GM12865 (cell line): ENCODE data around the gene ZSCAN18.

Source experiments
- DNase-seq: peaks from one replicate; pipeline ENCODE4 v3.0.0; 2010; ENCODE audit warnings: low read depth
- H3K4me3 ChIP-seq: 2 replicates; pipeline ENCODE4 v1.5.1; 2011; ENCODE audit warnings: mild to moderate bottlenecking, low read depth, low read length, control low read depth
- CTCF ChIP-seq: IDR thresholded peaks from 2 replicates; pipeline ENCODE4 v1.5.1; 2011; ENCODE audit warnings: low read length, control low read depth, low read depth, inconsistent platforms; ENCODE audit not compliant: insufficient read depth; ENCODE audit errors: missing control alignments

ZSCAN18 gene

GRCh38 chr19:58086825-58087710, 11.0 kb downstream of the ZSCAN18 start:
- no peak for DNase-seq
- no peak for TF ChIP-seq CTCF
- H3K4me3 ChIP-seq = no peak overlapping the region

DNA sequence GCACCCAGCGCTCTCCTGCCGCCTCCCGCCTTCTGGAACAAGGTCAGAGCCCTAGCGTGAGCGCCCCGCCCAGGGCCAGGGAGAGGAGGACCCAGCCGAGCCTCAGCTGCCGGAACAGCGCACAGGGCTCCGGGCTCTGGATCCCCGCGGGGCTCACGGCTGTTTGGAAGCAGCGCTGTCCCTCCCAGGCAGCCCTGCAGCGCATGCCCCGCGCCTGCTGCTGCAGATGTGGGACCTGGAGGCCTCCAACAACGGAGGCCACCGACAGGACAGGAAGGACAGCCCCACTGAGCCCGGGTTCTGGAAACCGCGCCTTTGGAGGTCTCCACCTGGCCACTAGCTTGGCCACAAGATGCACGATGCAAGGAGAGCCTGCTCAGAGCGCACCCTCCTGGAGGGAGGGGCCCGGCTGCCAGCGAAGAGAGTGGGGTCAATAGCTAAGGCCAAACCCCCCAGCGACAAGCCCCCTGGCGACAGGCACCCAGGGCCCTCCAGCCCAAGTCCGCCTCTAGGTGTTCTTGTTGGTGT, 12.6 kb downstream of the ZSCAN18 start:
- no peak for TF ChIP-seq CTCF
- H3K4me3 ChIP-seq = no peak overlapping the region
- no peak for DNase-seq

GRCh38 chr19:58084596-58085347, 13.3 kb downstream of the ZSCAN18 start:
- no peak overlapping the region for H3K4me3 ChIP-seq
- TF ChIP-seq CTCF = no peak
- DNase-seq = no peak

GRCh38 chr19:58083021-58083420, 15.0 kb downstream of the ZSCAN18 start:
- no peak for TF ChIP-seq CTCF
- DNase-seq = no peak
- no peak overlapping the region for H3K4me3 ChIP-seq

DNA sequence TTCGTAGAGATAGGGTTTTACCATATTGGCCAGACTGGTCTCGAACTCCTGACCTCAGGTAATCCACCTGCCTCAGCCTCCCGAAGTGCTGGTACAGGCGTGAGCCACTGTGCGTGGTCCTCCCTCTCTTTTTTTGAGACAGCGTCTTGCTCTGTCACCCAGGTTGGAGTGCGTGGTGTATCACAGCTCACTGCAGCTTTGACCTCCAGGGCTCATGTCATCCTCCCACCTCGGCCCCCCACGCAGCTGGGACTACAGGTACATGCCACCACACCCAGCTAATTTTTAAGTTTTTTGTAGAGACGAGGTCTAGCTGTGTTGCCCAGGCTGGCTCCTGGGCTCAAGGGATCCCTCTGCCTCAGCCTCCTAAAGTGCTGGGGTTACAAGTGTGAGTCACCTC, 18.2 kb downstream of the ZSCAN18 start:
- no peak for DNase-seq
- TF ChIP-seq CTCF = no peak
- no peak overlapping the region for H3K4me3 ChIP-seq

DNA sequence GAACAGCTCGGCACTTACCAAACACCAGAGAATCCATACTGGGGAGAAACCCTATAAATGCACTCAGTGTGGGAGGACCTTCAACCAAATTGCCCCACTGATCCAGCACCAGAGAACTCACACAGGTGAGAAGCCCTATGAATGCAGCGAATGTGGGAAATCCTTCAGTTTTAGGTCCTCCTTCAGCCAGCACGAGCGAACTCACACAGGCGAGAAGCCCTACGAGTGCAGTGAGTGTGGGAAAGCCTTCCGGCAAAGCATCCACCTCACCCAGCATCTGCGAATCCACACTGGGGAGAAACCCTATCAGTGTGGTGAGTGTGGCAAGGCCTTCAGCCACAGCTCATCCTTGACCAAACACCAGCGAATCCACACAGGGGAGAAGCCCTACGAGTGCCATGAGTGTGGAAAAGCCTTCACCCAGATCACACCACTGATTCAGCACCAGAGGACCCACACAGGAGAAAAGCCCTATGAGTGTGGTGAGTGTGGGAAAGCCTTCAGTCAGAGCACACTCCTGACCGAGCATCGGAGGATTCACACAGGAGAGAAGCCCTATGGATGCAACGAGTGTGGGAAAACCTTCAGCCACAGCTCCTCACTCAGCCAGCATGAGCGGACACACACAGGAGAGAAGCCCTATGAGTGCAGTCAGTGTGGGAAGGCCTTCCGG, 30.7 kb downstream of the ZSCAN18 start:
- DNase-seq = no peak
- H3K4me3 ChIP-seq = no peak overlapping the region
- TF ChIP-seq CTCF = no peak
